ENCODE data around the gene NOS1AP. TPM values are rescaled to one million over a fixed set of nuclear protein-coding genes. Genes with fewer than 3 reads are reported as not detected.
A peak's percentile ranks its signal among the peaks of the same experiment; 100 is the strongest.

NOS1AP gene
- polyA plus RNA-seq, 4 donors: 0.89 to 2.1 (median 1.7) TPM

- Histone ChIP-seq H3K27ac (ENCODE audit: low read depth in 1 of 3, low read length in 2 of 3) (no peak overlapping the region), H3K9me3 (ENCODE audit: control insufficient read depth in 2 of 2, insufficient read depth in 1 of 2, low read depth in 1 of 2, low read length in 1 of 2) (no peaks in the 10 kb centered on the region), H3K4me1 (ENCODE audit: control insufficient read depth in 3 of 3, insufficient read depth in 2 of 3, low read depth in 1 of 3, low read length in 2 of 3) (peaks cover 0 to 9% (median 0%) of the 10 kb centered on the region in 3 donors), H3K36me3 (ENCODE audit: control insufficient read depth in 3 of 3, insufficient read depth in 2 of 3, low read depth in 1 of 3, low read length in 3 of 3) (no peaks in the 10 kb centered on the region), H3K27me3 (ENCODE audit: control insufficient read depth in 3 of 3, insufficient read depth in 3 of 3, low read length in 3 of 3) (no peaks in the 10 kb centered on the region), H3K4me3 (ENCODE audit: low read depth in 1 of 3, low read length in 3 of 3) (no peak overlapping the region)
- no peak for FAIRE-seq
- WGBS, 3 donors: 37 to 52% (median 47%) methylated on average over 11 of the region's 11 CpGs
- peak; percentile 17 to 49 for DNase-seq
Observed at GRCh38 chr1:162145280-162145965, 75.9 kb downstream of the NOS1AP start.

GRCh38 chr1:162145966-162146696 is 76.6 kb downstream of the NOS1AP start:
- peaks cover 0 to 9% (median 0%) of the 10 kb centered on the region in 3 donors for H3K4me1 ChIP-seq (ENCODE audit: control insufficient read depth in 3 of 3, insufficient read depth in 2 of 3, low read depth in 1 of 3, low read length in 2 of 3)
- no peaks in the 10 kb centered on the region for H3K27me3 ChIP-seq (ENCODE audit: control insufficient read depth in 3 of 3, insufficient read depth in 3 of 3, low read length in 3 of 3)
- H3K36me3 ChIP-seq (ENCODE audit: control insufficient read depth in 3 of 3, insufficient read depth in 2 of 3, low read depth in 1 of 3, low read length in 3 of 3): no peaks in the 10 kb centered on the region
- FAIRE-seq (no peak), DNase-seq (no peak)
- WGBS, 3 donors: 80 to 86% (median 85%) methylated on average over 5 of the region's 5 CpGs
- H3K27ac ChIP-seq (ENCODE audit: low read depth in 1 of 3, low read length in 2 of 3): no peak overlapping the region
- H3K9me3 ChIP-seq (ENCODE audit: control insufficient read depth in 2 of 2, insufficient read depth in 1 of 2, low read depth in 1 of 2, low read length in 1 of 2): no peaks in the 10 kb centered on the region
- no peak overlapping the region for H3K4me3 ChIP-seq (ENCODE audit: low read depth in 1 of 3, low read length in 3 of 3)

- 32 to 48% (median 33%) methylated on average over 1 of the region's 1 CpG for WGBS, 3 donors
- H3K27ac ChIP-seq (ENCODE audit: low read depth in 1 of 3, low read length in 2 of 3): no peak overlapping the region
Observed at GRCh38 chr1:162147760-162148159, 78.3 kb downstream of the NOS1AP start.

GRCh38 chr1:162150112-162150511 is 80.6 kb downstream of the NOS1AP start:
- Histone ChIP-seq H3K27me3 (ENCODE audit: control insufficient read depth in 3 of 3, insufficient read depth in 3 of 3, low read length in 3 of 3) (no peaks in the 10 kb centered on the region), H3K27ac (ENCODE audit: low read depth in 1 of 3, low read length in 2 of 3) (no peak overlapping the region), H3K4me3 (ENCODE audit: low read depth in 1 of 3, low read length in 3 of 3) (no peak overlapping the region), H3K9me3 (ENCODE audit: control insufficient read depth in 2 of 2, insufficient read depth in 1 of 2, low read depth in 1 of 2, low read length in 1 of 2) (no peaks in the 10 kb centered on the region), H3K4me1 (ENCODE audit: control insufficient read depth in 3 of 3, insufficient read depth in 2 of 3, low read depth in 1 of 3, low read length in 2 of 3) (peaks cover 0 to 9% (median 0%) of the 10 kb centered on the region in 3 donors), H3K36me3 (ENCODE audit: control insufficient read depth in 3 of 3, insufficient read depth in 2 of 3, low read depth in 1 of 3, low read length in 3 of 3) (no peaks in the 10 kb centered on the region)
- DNase-seq (no peak), FAIRE-seq (no peak)

More at GRCh38 chr1:162147760-162148159, 78.3 kb downstream of the NOS1AP start:
- Histone ChIP-seq H3K4me1 (ENCODE audit: control insufficient read depth in 3 of 3, insufficient read depth in 2 of 3, low read depth in 1 of 3, low read length in 2 of 3) (peaks cover 0 to 9% (median 0%) of the 10 kb centered on the region in 3 donors), H3K9me3 (ENCODE audit: control insufficient read depth in 2 of 2, insufficient read depth in 1 of 2, low read depth in 1 of 2, low read length in 1 of 2) (no peaks in the 10 kb centered on the region), H3K36me3 (ENCODE audit: control insufficient read depth in 3 of 3, insufficient read depth in 2 of 3, low read depth in 1 of 3, low read length in 3 of 3) (no peaks in the 10 kb centered on the region), H3K4me3 (ENCODE audit: low read depth in 1 of 3, low read length in 3 of 3) (no peak overlapping the region), H3K27me3 (ENCODE audit: control insufficient read depth in 3 of 3, insufficient read depth in 3 of 3, low read length in 3 of 3) (no peaks in the 10 kb centered on the region)
- FAIRE-seq (no peak), DNase-seq (no peak)

- no peaks in the 10 kb centered on the region for H3K27me3 ChIP-seq (ENCODE audit: control insufficient read depth in 3 of 3, insufficient read depth in 3 of 3, low read length in 3 of 3)
- H3K36me3 ChIP-seq (ENCODE audit: control insufficient read depth in 3 of 3, insufficient read depth in 2 of 3, low read depth in 1 of 3, low read length in 3 of 3): no peaks in the 10 kb centered on the region
- H3K4me3 ChIP-seq (ENCODE audit: low read depth in 1 of 3, low read length in 3 of 3): no peak overlapping the region
- H3K9me3 ChIP-seq (ENCODE audit: control insufficient read depth in 2 of 2, insufficient read depth in 1 of 2, low read depth in 1 of 2, low read length in 1 of 2): no peaks in the 10 kb centered on the region
- no peaks in the 10 kb centered on the region for H3K4me1 ChIP-seq (ENCODE audit: control insufficient read depth in 3 of 3, insufficient read depth in 2 of 3, low read depth in 1 of 3, low read length in 2 of 3)
- 58 to 70% (median 59%) methylated on average over 9 of the region's 9 CpGs for WGBS, 3 donors
- peak in 1 of 2 donors; percentile 30 for DNase-seq
- no peak overlapping the region for H3K27ac ChIP-seq (ENCODE audit: low read depth in 1 of 3, low read length in 2 of 3)
- FAIRE-seq: no peak
Observed at GRCh38 chr1:162151900-162152829, 82.7 kb downstream of the NOS1AP start.

- Histone ChIP-seq H3K27me3 (ENCODE audit: control insufficient read depth in 3 of 3, insufficient read depth in 3 of 3, low read length in 3 of 3) (no peaks in the 10 kb centered on the region), H3K4me1 (ENCODE audit: control insufficient read depth in 3 of 3, insufficient read depth in 2 of 3, low read depth in 1 of 3, low read length in 2 of 3) (no peaks in the 10 kb centered on the region), H3K9me3 (ENCODE audit: control insufficient read depth in 2 of 2, insufficient read depth in 1 of 2, low read depth in 1 of 2, low read length in 1 of 2) (no peaks in the 10 kb centered on the region), H3K27ac (ENCODE audit: low read depth in 1 of 3, low read length in 2 of 3) (no peak overlapping the region), H3K36me3 (ENCODE audit: control insufficient read depth in 3 of 3, insufficient read depth in 2 of 3, low read depth in 1 of 3, low read length in 3 of 3) (no peaks in the 10 kb centered on the region), H3K4me3 (ENCODE audit: low read depth in 1 of 3, low read length in 3 of 3) (no peak overlapping the region)
- DNase-seq (no peak), FAIRE-seq (no peak)
Observed at GRCh38 chr1:162153374-162153773, 83.9 kb downstream of the NOS1AP start.

GRCh38 chr1:162157469-162157868 is 88.0 kb downstream of the NOS1AP start:
- H3K27me3 ChIP-seq (ENCODE audit: control insufficient read depth in 3 of 3, insufficient read depth in 3 of 3, low read length in 3 of 3): no peaks in the 10 kb centered on the region

GRCh38 chr1:162158624-162159271 is 89.3 kb downstream of the NOS1AP start:
- Histone ChIP-seq H3K4me1 (ENCODE audit: control insufficient read depth in 3 of 3, insufficient read depth in 2 of 3, low read depth in 1 of 3, low read length in 2 of 3) (peaks cover 4 to 8% (median 4%) of the 10 kb centered on the region in 3 donors), H3K27me3 (ENCODE audit: control insufficient read depth in 3 of 3, insufficient read depth in 3 of 3, low read length in 3 of 3) (no peaks in the 10 kb centered on the region), H3K36me3 (ENCODE audit: control insufficient read depth in 3 of 3, insufficient read depth in 2 of 3, low read depth in 1 of 3, low read length in 3 of 3) (no peaks in the 10 kb centered on the region), H3K9me3 (ENCODE audit: control insufficient read depth in 2 of 2, insufficient read depth in 1 of 2, low read depth in 1 of 2, low read length in 1 of 2) (no peaks in the 10 kb centered on the region), H3K4me3 (ENCODE audit: low read depth in 1 of 3, low read length in 3 of 3) (no peak overlapping the region), H3K27ac (ENCODE audit: low read depth in 1 of 3, low read length in 2 of 3) (peak overlapping the region in 1 of 3 donors; percentile 19)
- 25 to 53% (median 34%) methylated on average over 5 of the region's 5 CpGs for WGBS, 3 donors
- FAIRE-seq (no peak), DNase-seq (peak; percentile 46 to 75)

More at GRCh38 chr1:162157469-162157868, 88.0 kb downstream of the NOS1AP start:
- WGBS, 3 donors: 90 to 96% (median 90%) methylated on average over 1 of the region's 1 CpG
- Histone ChIP-seq H3K4me3 (ENCODE audit: low read depth in 1 of 3, low read length in 3 of 3) (no peak overlapping the region), H3K27ac (ENCODE audit: low read depth in 1 of 3, low read length in 2 of 3) (no peak overlapping the region), H3K9me3 (ENCODE audit: control insufficient read depth in 2 of 2, insufficient read depth in 1 of 2, low read depth in 1 of 2, low read length in 1 of 2) (no peaks in the 10 kb centered on the region), H3K4me1 (ENCODE audit: control insufficient read depth in 3 of 3, insufficient read depth in 2 of 3, low read depth in 1 of 3, low read length in 2 of 3) (peaks cover 4 to 8% (median 4%) of the 10 kb centered on the region in 3 donors), H3K36me3 (ENCODE audit: control insufficient read depth in 3 of 3, insufficient read depth in 2 of 3, low read depth in 1 of 3, low read length in 3 of 3) (no peaks in the 10 kb centered on the region)
- DNase-seq (no peak), FAIRE-seq (no peak)
